K562 (cell line): ENCODE data around the gene KHDC1. TPM values are rescaled to one million over a fixed set of nuclear protein-coding genes. Genes with fewer than 3 reads are reported as not detected.

ENCODE experiments used
- IFI16 ChIP-seq: fragments of 250-450 bp; sonication (Bioruptor Pico); IDR thresholded peaks from 2 replicates; pipeline ENCODE4 v2.1.2; 2022; ENCODE audit warnings: mild to moderate bottlenecking, inconsistent platforms
- MIER1 ChIP-seq: fragments of 450-650 bp; IDR thresholded peaks from 2 replicates; pipeline ENCODE4 v1.6.1; 2016; ENCODE audit warnings: antibody characterized with exemption, mild to moderate bottlenecking, low read depth
- NR2C2 ChIP-seq, 2 experiments: fragments of 200-800 bp in 1 of 2; sonication (Bioruptor generic) in 1 of 2; sonication (generic) in 1 of 2; formaldehyde crosslinking in 1 of 2; IDR thresholded peaks; 2 replicates each; pipeline versions ENCODE4 v1.6.1 to v1.8.0; 2016 to 2022; ENCODE audit warnings: mild to moderate bottlenecking in 1 of 2, missing compliant biosample characterization in 1 of 2, missing genetic modification characterization in 1 of 2, missing genetic modification reagents in 1 of 2
- ZNF695 ChIP-seq: fragments of 450-650 bp; formaldehyde crosslinking; IDR thresholded peaks from 2 replicates; pipeline ENCODE4 v1.4.0; 2020; ENCODE audit warnings: mild to moderate bottlenecking, moderate library complexity
- polyA plus RNA-seq, 8 experiments: library from polyadenylated mRNA; depleted of rRNA in 4 of 8; stranded (reverse) in 5 of 8; unstranded in 3 of 8; fragments of >200 nt; fragmentation: Nextera tagmentation in 2 of 8; fragmentation: Illumina TruSeq in 1 of 8; extraction: Ambion mirVana in 2 of 8; extraction: Trizol in 1 of 8; gene quantifications; 2 replicates each; pipeline versions ENCODE4 v1.2.1 to v1.2.3, GENCODE V29; 2011 to 2014; ENCODE audit warnings: inconsistent platforms in 1 of 8, missing spikeins in 1 of 8
- total RNA-seq, 7 experiments: library from RNA; depleted of rRNA in 6 of 7; stranded (reverse); fragments of >200 nt in 6 of 7; fragmentation: Illumina TruSeq in 2 of 7; extraction: Trizol in 2 of 7; gene quantifications; 2 replicates each; pipeline versions ENCODE4 v1.2.1 to v1.2.3, GENCODE V29; 2011 to 2021; ENCODE audit warnings: low replicate concordance in 1 of 7
- TF ChIP-seq, protein P1 (sequence below): fragments of 200-800 bp; sonication (Bioruptor generic); IDR thresholded peaks from 2 replicates; pipeline ENCODE4 v1.6.1; 2016; ENCODE audit warnings: missing genetic modification characterization, missing compliant biosample characterization
- TF ChIP-seq, protein P2 (sequence below), 2 experiments: fragments of 450-650 bp in 1 of 2; sonication (generic) in 1 of 2; formaldehyde crosslinking in 1 of 2; IDR thresholded peaks; 2 replicates each; pipeline versions ENCODE4 v1.7.1 to v1.9.0; 2016 to 2022; ENCODE audit warnings: inconsistent platforms in 1 of 2, mild to moderate bottlenecking in 1 of 2, missing genetic modification reagents in 1 of 2

KHDC1 gene
- total and polyA plus RNA-seq, 9 of the 15 experiments (the other 6 are each of a cell fraction or from before 2014, with no cell fraction given) = 2.5 to 19.5 (median 8.0) TPM

DNA sequence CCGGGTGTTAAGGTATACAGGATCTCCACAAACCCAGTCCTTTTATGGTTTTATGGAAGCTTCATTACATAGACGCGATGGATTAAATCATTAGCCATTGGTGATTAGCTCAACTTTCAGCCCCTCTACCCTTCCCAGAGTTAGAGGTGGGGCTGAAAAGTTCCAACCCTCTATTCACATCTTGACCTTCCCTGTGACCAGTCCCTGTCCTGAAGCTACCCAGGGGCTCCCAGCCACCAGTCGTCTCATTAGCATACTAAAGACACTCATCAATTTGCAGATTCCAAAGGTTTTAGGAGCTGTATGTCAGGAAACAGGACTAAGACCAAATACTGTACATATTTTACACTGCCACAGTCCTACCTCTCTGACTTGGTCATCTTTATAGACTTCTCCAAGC, 58.7 kb downstream of the KHDC1 start (continued):
- TF ChIP-seq, protein P1, sequence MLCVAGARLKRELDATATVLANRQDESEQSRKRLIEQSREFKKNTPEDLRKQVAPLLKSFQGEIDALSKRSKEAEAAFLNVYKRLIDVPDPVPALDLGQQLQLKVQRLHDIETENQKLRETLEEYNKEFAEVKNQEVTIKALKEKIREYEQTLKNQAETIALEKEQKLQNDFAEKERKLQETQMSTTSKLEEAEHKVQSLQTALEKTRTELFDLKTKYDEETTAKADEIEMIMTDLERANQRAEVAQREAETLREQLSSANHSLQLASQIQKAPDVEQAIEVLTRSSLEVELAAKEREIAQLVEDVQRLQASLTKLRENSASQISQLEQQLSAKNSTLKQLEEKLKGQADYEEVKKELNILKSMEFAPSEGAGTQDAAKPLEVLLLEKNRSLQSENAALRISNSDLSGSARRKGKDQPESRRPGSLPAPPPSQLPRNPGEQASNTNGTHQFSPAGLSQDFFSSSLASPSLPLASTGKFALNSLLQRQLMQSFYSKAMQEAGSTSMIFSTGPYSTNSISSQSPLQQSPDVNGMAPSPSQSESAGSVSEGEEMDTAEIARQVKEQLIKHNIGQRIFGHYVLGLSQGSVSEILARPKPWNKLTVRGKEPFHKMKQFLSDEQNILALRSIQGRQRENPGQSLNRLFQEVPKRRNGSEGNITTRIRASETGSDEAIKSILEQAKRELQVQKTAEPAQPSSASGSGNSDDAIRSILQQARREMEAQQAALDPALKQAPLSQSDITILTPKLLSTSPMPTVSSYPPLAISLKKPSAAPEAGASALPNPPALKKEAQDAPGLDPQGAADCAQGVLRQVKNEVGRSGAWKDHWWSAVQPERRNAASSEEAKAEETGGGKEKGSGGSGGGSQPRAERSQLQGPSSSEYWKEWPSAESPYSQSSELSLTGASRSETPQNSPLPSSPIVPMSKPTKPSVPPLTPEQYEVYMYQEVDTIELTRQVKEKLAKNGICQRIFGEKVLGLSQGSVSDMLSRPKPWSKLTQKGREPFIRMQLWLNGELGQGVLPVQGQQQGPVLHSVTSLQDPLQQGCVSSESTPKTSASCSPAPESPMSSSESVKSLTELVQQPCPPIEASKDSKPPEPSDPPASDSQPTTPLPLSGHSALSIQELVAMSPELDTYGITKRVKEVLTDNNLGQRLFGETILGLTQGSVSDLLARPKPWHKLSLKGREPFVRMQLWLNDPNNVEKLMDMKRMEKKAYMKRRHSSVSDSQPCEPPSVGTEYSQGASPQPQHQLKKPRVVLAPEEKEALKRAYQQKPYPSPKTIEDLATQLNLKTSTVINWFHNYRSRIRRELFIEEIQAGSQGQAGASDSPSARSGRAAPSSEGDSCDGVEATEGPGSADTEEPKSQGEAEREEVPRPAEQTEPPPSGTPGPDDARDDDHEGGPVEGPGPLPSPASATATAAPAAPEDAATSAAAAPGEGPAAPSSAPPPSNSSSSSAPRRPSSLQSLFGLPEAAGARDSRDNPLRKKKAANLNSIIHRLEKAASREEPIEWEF (CRISPR knock-in tag) = no peak
- TF ChIP-seq IFI16 (no peak), ZNF695 (CRISPR knock-in tag) (no peak), NR2C2 (CRISPR knock-in tag; IDR thresholded peaks at IDR 0.05) (no peak), NR2C2 (tag; IDR thresholded peaks at IDR 0.05) (no peak), MIER1 (no peak)
- TF ChIP-seq, protein P2, sequence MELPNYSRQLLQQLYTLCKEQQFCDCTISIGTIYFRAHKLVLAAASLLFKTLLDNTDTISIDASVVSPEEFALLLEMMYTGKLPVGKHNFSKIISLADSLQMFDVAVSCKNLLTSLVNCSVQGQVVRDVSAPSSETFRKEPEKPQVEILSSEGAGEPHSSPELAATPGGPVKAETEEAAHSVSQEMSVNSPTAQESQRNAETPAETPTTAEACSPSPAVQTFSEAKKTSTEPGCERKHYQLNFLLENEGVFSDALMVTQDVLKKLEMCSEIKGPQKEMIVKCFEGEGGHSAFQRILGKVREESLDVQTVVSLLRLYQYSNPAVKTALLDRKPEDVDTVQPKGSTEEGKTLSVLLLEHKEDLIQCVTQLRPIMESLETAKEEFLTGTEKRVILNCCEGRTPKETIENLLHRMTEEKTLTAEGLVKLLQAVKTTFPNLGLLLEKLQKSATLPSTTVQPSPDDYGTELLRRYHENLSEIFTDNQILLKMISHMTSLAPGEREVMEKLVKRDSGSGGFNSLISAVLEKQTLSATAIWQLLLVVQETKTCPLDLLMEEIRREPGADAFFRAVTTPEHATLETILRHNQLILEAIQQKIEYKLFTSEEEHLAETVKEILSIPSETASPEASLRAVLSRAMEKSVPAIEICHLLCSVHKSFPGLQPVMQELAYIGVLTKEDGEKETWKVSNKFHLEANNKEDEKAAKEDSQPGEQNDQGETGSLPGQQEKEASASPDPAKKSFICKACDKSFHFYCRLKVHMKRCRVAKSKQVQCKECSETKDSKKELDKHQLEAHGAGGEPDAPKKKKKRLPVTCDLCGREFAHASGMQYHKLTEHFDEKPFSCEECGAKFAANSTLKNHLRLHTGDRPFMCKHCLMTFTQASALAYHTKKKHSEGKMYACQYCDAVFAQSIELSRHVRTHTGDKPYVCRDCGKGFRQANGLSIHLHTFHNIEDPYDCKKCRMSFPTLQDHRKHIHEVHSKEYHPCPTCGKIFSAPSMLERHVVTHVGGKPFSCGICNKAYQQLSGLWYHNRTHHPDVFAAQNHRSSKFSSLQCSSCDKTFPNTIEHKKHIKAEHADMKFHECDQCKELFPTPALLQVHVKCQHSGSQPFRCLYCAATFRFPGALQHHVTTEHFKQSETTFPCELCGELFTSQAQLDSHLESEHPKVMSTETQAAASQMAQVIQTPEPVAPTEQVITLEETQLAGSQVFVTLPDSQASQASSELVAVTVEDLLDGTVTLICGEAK (IDR thresholded peaks at IDR 0.05) = no peak
- TF ChIP-seq, protein P2 (CRISPR knock-in tag; IDR thresholded peaks at IDR 0.05) = no peak
